IPS DF 4.7 (cell line): ENCODE results near the gene ZNF608.

ENCODE experiments used
- DNase-seq: peaks from one replicate; pipeline ENCODE4 v3.0.0-alpha.2; 2013; ENCODE audit warnings: low spot score; ENCODE audit errors: extremely low read depth

Gene ZNF608

GRCh38 chr5:124745928-124746915 is at the start of gene ZNF608:
Gene ZNF608, minus strand, starts transcription at chr5:124746639. Its CDS starts 1,650 bp downstream, at chr5:124744989.
- no peak for DNase-seq

GRCh38 chr5:124795829-124796228 is 49.4 kb upstream of the ZNF608 start:
- DNase-seq, result no peak

DNA sequence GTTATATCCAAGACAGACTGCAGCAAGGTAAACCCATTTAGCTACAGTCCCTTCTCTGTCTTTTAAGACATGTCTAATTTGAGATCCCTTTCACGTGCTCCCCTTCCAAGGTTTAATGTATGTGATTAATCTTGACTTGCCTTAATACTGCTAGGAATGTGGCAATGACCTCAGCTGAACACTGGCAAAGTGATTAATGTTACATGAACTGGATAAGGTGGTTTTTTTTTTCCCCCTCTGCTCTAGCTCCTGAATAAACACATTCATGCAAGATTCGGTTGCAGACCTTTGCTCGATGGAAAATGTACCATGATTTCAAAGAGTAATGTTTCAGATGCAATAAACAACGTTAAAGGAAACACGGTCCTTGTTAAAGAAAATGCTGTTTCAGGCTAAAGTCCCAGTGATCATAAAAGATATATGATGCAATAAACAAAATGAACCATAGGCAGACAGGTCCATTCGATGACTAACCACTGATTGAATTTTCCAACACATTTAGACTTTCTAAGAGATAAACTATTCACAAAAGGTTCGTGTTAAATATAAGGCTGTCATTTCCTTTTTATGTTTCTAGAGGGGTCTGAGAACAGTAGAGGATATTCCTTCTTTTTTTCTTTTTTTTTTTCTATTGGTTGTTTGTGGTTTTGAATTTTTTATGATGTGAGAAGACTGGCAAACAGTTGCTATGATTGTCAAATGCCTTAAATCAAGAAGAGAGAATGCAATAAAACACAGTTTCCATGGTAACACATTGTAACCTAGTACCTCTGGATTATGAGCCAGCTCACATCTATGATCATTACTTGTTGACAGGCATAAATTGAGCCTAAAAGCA is 44.7 kb upstream of the ZNF608 start:
- no peak for DNase-seq

DNA sequence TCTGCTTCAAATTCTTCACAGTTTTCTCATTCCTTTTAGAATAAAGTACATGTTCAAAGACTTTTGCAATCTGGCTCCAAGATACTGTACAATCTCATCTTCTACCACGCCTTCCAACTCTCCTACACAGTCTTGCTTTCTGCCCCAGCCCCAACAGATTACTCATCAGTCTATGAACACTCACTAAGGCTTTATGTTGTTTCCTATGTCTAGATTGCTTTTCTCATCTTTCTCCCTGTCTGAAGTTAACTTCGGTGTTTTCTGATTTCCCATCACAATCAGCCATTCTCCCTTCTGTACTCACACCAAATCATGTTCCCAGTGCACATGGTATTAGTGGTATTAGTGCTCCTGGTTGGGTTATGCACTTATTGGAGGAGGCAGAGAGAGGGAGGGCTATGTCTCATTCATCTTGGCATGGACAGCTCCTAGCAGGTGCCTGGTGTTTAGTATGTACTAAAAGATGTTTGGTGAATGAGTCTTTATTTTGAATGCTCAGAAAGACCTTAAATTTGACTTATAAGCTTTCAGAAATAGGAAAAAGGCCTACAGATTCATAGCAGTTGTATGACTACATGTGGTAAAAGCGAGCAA is 44.0 kb upstream of the ZNF608 start:
- no peak for DNase-seq

DNA sequence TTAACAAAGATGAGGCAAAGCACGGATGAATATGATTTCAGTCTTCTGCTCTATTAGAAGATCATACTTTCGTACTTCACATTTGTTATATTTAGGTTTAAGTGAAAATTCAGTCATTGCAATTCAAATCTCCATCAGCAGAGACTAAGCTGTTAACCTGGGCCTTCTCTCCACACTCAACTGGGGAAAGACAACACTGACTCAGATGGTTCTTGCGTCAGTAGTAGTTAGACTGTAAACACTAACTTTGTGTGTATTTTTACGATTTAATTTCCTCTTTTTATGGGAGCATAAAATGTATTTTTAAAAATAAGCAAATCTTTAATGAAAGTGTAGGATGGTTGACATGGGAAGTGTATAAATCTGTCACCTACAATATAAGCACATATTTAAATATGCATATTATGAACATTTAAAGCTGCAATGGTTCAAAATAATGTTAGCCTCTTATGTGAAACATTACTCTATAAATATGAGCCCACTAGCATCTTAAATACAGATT is 42.7 kb upstream of the ZNF608 start:
- no peak for DNase-seq

- DNase-seq, result no peak
Observed at GRCh38 chr5:124783794-124784193, 37.4 kb upstream of the ZNF608 start.

DNA sequence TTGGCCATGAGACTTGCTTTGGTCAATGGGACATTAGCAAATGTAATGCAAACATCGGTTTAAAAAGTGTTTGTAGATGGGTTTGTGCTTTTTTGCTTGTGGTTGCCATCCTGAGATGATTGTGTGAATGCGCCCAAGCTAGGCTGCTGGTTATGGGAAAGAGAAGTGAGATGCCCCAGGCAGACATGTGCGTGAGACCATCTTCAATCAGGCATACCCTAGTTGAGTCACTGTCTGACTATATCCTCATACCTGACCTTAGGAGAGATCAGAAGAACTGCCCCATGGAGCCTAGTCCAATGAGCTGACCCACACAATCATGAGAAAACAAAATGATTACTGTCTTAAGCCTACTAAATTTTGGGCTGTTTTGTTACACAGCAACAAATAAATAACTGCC is 36.8 kb upstream of the ZNF608 start:
- no peak for DNase-seq

- no peak for DNase-seq
Observed at GRCh38 chr5:124782262-124782661, 35.8 kb upstream of the ZNF608 start.

- no peak for DNase-seq
Observed at GRCh38 chr5:124780011-124780410, 33.6 kb upstream of the ZNF608 start.

DNA sequence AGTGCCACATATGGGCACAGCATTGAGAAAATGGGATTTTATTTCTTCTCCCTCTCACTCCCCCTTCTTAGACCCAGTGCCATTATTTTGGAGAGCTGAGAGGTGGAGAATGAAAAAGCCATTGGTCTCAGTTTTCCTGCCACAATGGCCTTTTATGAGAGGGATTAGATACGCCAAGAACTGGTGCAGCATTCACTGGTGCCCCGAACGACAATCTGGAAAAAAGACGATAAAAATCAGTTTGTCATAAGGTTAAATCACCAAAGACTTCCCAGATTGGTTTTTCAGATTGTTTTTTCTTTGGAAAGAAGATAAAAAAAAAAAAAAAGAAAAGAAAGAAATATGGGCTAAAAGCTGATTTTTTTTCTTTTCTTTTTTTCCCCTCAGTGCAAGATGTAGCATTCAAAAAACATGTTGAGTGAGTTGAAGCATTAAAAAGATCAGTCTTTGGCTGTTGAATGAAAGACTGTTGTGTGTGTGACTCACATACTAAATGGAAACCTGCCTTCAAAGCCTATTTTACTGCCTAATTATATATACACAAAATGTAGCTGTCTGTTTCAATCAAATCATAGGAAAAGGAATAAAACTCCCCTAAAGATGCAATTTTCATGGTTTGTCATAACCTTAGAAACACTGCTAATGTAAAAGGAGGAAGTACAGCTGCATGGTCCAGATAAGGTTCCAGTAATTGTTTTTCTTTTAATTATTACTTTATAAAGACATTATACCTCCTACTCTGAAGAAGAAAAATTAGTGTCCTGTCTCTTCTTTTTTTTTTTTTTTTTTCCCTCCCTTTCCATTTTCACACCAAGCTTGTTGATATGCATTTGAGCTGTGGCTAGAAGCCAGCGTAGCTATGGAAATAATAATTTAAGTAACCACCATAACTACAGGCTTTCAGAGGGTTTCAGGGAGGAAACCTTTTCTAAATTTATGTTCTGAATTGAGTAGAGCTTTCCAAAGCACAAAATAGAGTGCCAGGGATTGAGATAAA is 27.2 kb upstream of the ZNF608 start:
- no peak for DNase-seq

DNA sequence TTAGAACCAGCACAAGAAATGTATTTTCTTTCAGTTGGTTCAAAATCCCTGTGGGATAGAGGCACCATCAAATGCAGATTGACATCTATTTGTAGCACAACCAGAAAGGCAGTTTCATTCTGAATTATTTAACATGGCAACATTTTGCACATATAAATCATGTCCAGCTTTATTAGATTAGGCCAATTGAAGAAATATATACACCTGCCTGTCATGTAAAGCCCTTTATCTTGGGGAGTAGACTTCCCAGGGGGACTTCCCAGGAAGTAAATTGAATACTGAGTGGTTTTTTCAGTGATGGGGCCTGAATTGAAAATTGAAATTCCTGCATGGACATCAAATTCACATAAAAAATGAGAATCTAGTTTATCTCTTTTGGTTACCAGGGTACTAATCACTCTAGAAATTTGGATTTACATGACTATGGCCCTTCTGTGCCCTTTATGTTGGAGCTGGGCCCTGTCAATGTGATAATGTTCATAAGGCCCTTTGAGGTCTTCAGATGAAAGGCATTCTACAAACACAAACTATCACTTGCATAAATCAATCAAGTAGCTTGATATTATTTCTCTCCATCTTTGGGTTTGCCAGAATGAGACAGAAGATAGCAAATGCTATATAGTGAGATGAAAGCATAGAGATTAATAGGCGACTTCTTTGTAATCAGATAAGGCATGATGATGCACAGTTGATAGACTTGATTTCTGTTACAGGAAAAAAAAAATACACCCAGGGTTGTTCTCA is 26.2 kb upstream of the ZNF608 start:
- no peak for DNase-seq

DNA sequence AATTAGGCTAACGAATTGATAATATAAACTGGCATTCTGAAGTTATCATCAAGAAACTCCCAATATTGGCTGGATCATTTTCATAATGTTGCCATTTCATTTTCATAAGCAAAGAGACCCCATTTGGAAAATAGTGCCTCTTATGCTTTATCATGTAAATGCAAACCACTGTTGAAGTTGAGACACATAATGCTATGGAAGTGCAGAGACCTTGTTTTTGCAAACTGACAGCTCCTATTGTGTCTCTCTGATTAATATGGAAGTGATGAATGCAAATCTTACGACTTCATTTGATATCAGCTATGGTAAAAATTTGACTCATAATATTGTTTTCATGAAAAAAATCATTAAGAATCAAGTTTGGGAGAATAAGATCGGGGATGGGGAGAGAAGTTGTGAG is 25.3 kb upstream of the ZNF608 start:
- no peak for DNase-seq

- no peak for DNase-seq
Observed at GRCh38 chr5:124764992-124765611, 18.7 kb upstream of the ZNF608 start.

DNA sequence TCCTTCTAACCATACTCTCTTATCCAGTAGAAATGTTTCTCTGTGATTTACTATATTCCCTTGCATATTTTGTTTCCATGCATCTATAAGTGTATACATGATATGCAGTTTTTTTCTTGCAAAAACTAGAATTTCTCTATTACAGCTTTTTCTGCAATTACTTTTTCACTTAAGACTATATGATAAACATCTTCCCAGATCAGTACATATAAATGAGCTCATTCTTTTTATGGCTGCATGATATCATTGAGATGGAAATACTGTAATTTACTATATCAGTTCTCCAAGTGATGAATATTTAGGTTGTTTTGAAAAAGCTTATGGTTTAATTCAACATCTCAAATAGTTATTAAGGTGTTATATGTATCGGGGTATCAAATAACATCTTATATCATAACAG is 18.1 kb upstream of the ZNF608 start:
- DNase-seq, result no peak

- DNase-seq, result no peak
Observed at GRCh38 chr5:124761010-124761409, 14.6 kb upstream of the ZNF608 start.

DNA sequence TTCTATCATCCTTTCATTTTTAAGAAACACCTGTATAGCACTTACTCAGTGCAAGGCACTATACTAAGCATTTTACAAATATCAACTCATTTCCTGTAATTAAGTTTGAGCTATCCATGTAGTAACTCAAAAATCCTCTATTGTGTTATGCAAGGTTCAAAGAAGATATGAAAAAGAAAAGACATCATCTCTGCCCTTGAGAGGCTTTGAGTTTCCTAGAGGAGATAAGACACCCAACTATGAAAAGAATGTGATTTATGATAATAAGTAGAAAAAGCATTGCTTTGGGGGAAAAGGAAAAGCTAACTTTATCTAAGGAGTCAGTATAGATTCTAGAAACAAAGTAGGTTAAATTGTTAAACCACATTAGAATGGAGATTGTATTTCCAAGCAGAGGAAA is 14.2 kb upstream of the ZNF608 start:
- DNase-seq, result no peak

DNA sequence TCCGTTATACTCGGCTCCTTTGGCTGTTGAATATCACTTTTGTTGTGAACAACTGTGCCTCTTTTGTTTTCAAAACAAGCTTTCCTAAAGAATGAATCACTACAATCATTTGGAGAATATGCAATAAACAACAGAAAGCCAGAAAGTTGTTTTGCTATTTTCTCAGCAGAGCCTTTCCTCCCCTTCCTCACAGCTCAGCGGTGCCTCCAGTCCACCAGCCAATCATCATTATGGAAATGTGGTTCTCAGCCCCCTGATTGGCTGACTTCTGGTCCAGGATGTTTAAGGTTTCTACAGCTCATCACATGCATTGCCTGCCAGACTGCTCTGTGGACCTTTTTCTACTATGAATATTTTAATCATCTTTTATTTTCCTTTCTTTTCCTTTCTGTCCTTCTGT is 9.1 kb upstream of the ZNF608 start:
- no peak for DNase-seq

DNA sequence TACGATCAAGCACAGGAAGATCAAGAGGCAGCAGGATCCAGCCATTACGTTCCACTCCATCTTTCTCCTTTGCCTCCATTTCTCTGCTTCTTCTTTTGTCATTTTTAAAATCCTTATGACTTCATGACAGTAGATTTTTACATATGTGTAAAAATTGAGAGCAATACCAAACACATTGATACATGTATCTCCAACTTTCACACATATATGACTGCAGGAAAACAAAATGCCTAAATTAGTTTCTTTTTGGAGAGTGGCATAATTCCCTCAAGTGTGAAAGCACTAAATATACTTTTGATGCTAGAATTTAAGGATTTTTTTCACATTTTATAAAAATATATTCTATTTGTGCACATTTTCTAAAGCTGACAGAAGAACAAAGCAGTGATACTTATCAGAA is 8.6 kb upstream of the ZNF608 start:
- no peak for DNase-seq

DNA sequence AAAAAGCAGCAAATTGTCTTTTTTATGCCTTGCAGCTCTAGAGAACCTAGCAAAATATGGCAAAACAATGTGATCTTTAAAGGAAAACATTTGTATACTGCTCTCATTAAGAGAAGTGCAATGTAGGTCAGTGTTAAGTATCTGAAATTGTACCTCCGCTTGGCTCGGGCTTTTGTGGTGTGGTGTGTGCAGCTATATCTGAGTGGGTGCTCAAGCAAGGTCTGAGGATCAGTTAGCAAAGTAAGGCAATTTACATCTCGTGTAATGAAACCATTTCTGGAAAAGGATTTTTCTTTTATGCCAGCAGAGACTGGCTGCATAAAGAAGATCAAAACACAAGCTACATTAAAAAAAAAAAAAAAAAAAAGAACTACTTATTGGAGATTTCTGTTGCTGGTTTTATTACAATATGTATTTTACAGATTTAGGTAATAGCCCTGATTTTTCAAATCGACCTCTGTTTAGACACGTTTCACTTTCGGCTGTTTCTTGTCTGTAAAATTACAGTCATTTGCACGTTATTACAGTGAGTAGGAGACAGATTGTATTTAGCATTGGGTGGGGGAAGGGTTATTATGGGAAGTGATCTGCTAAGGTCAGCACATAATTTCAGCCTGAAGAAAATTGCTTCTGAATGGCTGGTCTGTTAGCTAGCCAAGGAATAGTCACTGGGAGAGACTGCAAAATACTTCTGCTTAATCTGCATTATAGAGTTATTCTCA is 7.9 kb upstream of the ZNF608 start:
- DNase-seq, result no peak
